IMR-90 (cell line): ENCODE results near the gene SLIT3. TPM values are rescaled to one million over a fixed set of nuclear protein-coding genes. Genes with fewer than 3 reads are reported as not detected.

ENCODE experiments used
- ATAC-seq: fragments of 200-7000 bp; cut with Tn5 transposase; 2 replicates; pipeline ENCODE4 v1.9.1; 2020; ENCODE audit warnings: low read depth, mild to moderate bottlenecking, moderate library complexity
- BruUV-seq: library from RNA; stranded (reverse); fragments of 400-500 nt; replicated peaks from 2 replicates; lab custom pipeline; 2021; lab: Mats Ljungman, UMichigan
- CTCF ChIA-PET: fragments of 300-600 bp; formaldehyde crosslinking; extraction: SDS; loops from one replicate; lab custom pipeline; 2021; ENCODE audit warnings: antibody characterized with exemption; lab: Yijun Ruan, JAX
- POLR2A ChIA-PET: fragments of 300-600 bp; sonication (Branson Sonifier 250); formaldehyde crosslinking; loops from one replicate; lab custom pipeline; 2022; ENCODE audit warnings: antibody characterized with exemption; ENCODE audit not compliant: unreplicated experiment; lab: Charles Lee
- DNase-seq: peaks from one replicate; pipeline ENCODE4 v3.0.0; 2013
- H2AFZ ChIP-seq: replicated peaks from 2 replicates; pipeline ENCODE3; 2013; ENCODE audit warnings: low read length, mild to moderate bottlenecking; ENCODE audit not compliant: poor library complexity
- H2AK5ac ChIP-seq: 2 replicates; pipeline ENCODE4 v1.6.1; 2013; ENCODE audit warnings: low read depth, low read length, inconsistent platforms
- H2AK9ac ChIP-seq: replicated peaks from 2 replicates; pipeline ENCODE3; 2013; ENCODE audit warnings: mild to moderate bottlenecking, low read depth, low read length, moderate library complexity; ENCODE audit not compliant: poor library complexity
- H2BK120ac ChIP-seq: 2 replicates; pipeline ENCODE4 v1.6.1; 2013; ENCODE audit warnings: low read depth, low read length, inconsistent platforms
- H2BK15ac ChIP-seq: 3 replicates; pipeline ENCODE4 v1.6.1; 2013; ENCODE audit warnings: low read depth, low read length, inconsistent platforms
- H2BK20ac ChIP-seq: 2 replicates; pipeline ENCODE4 v1.6.1; 2013; ENCODE audit warnings: low read depth, mild to moderate bottlenecking, inconsistent platforms, low read length, moderate library complexity
- H2BK5ac ChIP-seq: 2 replicates; pipeline ENCODE4 v1.6.1; 2013; ENCODE audit warnings: mild to moderate bottlenecking, low read depth, low read length, inconsistent platforms; ENCODE audit not compliant: poor library complexity, severe bottlenecking
- H3K14ac ChIP-seq: replicated peaks from 2 replicates; pipeline ENCODE4 v1.6.1; 2013; ENCODE audit warnings: low read depth, low read length, inconsistent platforms
- H3K18ac ChIP-seq: 2 replicates; pipeline ENCODE4 v1.6.1; 2013; ENCODE audit warnings: low read depth, low read length, control low read depth
- H3K23ac ChIP-seq: 2 replicates; pipeline ENCODE4 v1.6.1; 2013; ENCODE audit warnings: low read depth, low read length, inconsistent platforms
- H3K27ac ChIP-seq: 2 replicates; pipeline ENCODE4 v1.5.1; 2013; ENCODE audit warnings: mild to moderate bottlenecking, control low read depth, low read length; ENCODE audit not compliant: insufficient read depth
- H3K27me3 ChIP-seq: 2 replicates; pipeline ENCODE4 v1.6.1; 2013; ENCODE audit warnings: low read length; ENCODE audit not compliant: control insufficient read depth, insufficient read depth
- H3K36me3 ChIP-seq: 2 replicates; pipeline ENCODE4 v1.6.1; 2013; ENCODE audit warnings: low read length, mixed read lengths; ENCODE audit not compliant: control insufficient read depth, insufficient read depth
- H3K4ac ChIP-seq: 2 replicates; pipeline ENCODE4 v1.6.1; 2013; ENCODE audit warnings: low read depth, low read length, inconsistent platforms
- H3K4me1 ChIP-seq: 2 replicates; pipeline ENCODE4 v1.6.1; 2013; ENCODE audit warnings: low read length, mixed read lengths; ENCODE audit not compliant: control insufficient read depth, insufficient read depth
- H3K4me2 ChIP-seq: 2 replicates; pipeline ENCODE4 v1.6.1; 2013; ENCODE audit warnings: low read depth, mild to moderate bottlenecking, control low read depth, low read length, moderate library complexity
- H3K4me3 ChIP-seq: 2 replicates; pipeline ENCODE4 v1.5.1; 2013; ENCODE audit warnings: low read depth, mild to moderate bottlenecking, control low read depth, low read length, moderate library complexity; ENCODE audit not compliant: insufficient read depth
- H3K56ac ChIP-seq: 2 replicates; pipeline ENCODE4 v1.6.1; 2013; ENCODE audit warnings: low read length, inconsistent platforms; ENCODE audit not compliant: insufficient read depth; ENCODE audit errors: extremely low read depth
- H3K79me1 ChIP-seq, 2 experiments: 2 replicates each; pipeline ENCODE4 v1.6.1; 2013; ENCODE audit warnings: low read length in 2 of 2, inconsistent platforms in 1 of 2, low read depth in 1 of 2
- H3K9ac ChIP-seq: 2 replicates; pipeline ENCODE4 v1.6.1; 2013; ENCODE audit warnings: low read depth, low read length, control low read depth
- H3K9me1 ChIP-seq: 2 replicates; pipeline ENCODE4 v1.6.1; 2013; ENCODE audit warnings: low read length, inconsistent platforms; ENCODE audit not compliant: insufficient read depth
- H3K9me3 ChIP-seq: 2 replicates; pipeline ENCODE4 v1.6.1; 2013; ENCODE audit warnings: low read length; ENCODE audit not compliant: control insufficient read depth, insufficient read depth
- H4K20me1 ChIP-seq: 2 replicates; pipeline ENCODE4 v1.6.1; 2013; ENCODE audit warnings: low read length, inconsistent platforms; ENCODE audit not compliant: insufficient read depth
- H4K5ac ChIP-seq: 2 replicates; pipeline ENCODE4 v1.6.1; 2013; ENCODE audit warnings: mild to moderate bottlenecking, low read depth, low read length, control low read depth
- H4K8ac ChIP-seq, 2 experiments: 2 replicates each; pipeline ENCODE4 v1.6.1; 2013; ENCODE audit warnings: low read depth in 2 of 2, low read length in 2 of 2, control low read depth in 1 of 2, inconsistent platforms in 1 of 2
- H4K91ac ChIP-seq: 2 replicates; pipeline ENCODE4 v1.6.1; 2013; ENCODE audit warnings: low read depth, low read length, inconsistent platforms; ENCODE audit not compliant: insufficient read depth
- BHLHE40 ChIP-seq: fragments of 150-350 bp; IDR thresholded peaks from 2 replicates; pipeline ENCODE4 v1.6.1; 2016; ENCODE audit warnings: mild to moderate bottlenecking, low read depth, low read length
- CEBPB ChIP-seq: IDR thresholded peaks from 2 replicates; pipeline ENCODE4 v1.6.1; 2012; ENCODE audit warnings: low read depth, low read length, improper control_type of control experiment
- CHD1 ChIP-seq: IDR thresholded peaks from 2 replicates; pipeline ENCODE4 v1.6.1; 2012; ENCODE audit warnings: low read depth, low read length, improper control_type of control experiment
- FOS ChIP-seq: fragments of 150-350 bp; IDR thresholded peaks from 2 replicates; pipeline ENCODE4 v1.6.1; 2016; ENCODE audit warnings: low read depth, low read length
- MAFK ChIP-seq: IDR thresholded peaks from 2 replicates; pipeline ENCODE4 v1.6.1; 2012; ENCODE audit warnings: low read depth, low read length, improper control_type of control experiment
- MAZ ChIP-seq: IDR thresholded peaks from 2 replicates; pipeline ENCODE4 v1.6.1; 2012; ENCODE audit warnings: low read depth, mild to moderate bottlenecking, low read length, improper control_type of control experiment, moderate library complexity, borderline replicate concordance
- MXI1 ChIP-seq: IDR thresholded peaks from 2 replicates; pipeline ENCODE4 v1.6.1; 2012; ENCODE audit warnings: low read depth, mild to moderate bottlenecking, low read length, moderate library complexity, borderline replicate concordance
- NFE2L2 ChIP-seq: fragments of 150-350 bp; IDR thresholded peaks from 2 replicates; pipeline ENCODE4 v1.6.1; 2016; ENCODE audit warnings: low read depth, mild to moderate bottlenecking, low read length
- POLR2A ChIP-seq: IDR thresholded peaks from 2 replicates; pipeline ENCODE4 v1.6.1; 2012; ENCODE audit warnings: mild to moderate bottlenecking, low read depth, low read length
- RAD21 ChIP-seq: IDR thresholded peaks from 2 replicates; pipeline ENCODE4 v1.6.1; 2012; ENCODE audit warnings: low read length, improper control_type of control experiment
- RFX5 ChIP-seq: IDR thresholded peaks from 2 replicates; pipeline ENCODE4 v1.8.0; 2012; ENCODE audit warnings: low read depth, mild to moderate bottlenecking, low read length, moderate library complexity
- SMC3 ChIP-seq: fragments of 150-350 bp; IDR thresholded peaks from 2 replicates; pipeline ENCODE4 v1.6.1; 2016; ENCODE audit warnings: low read depth, mild to moderate bottlenecking, antibody characterized with exemption, low read length, moderate library complexity
- WGBS, 2 experiments: methylation state at CpG; one replicate each; pipeline versions ENCODE4 v1.1.5 to v1.1.7; 2013; ENCODE audit warnings: missing lambda C conversion rate in 2 of 2; ENCODE audit not compliant: insufficient read length in 1 of 2; ENCODE audit errors: extremely low coverage in 2 of 2; 5-methylcytosine and 5-hydroxymethylcytosine counted together
- dilution Hi-C: fragments of 300-500 bp; cut with HindIII; formaldehyde crosslinking; loops from one replicate; pipeline ENCODE4 v1.14.3; 2018; ENCODE audit warnings: low sequenced_read_pairs; ENCODE audit not compliant: unreplicated experiment
- in situ Hi-C: fragments of 300-500 bp; cut with MboI; formaldehyde crosslinking; loops from 3 replicates; pipeline ENCODE4 v1.14.3; 2019; ENCODE audit warnings: low sequenced_read_pairs, inconsistent platforms, mixed read lengths
- intact Hi-C: fragments of 100-400 bp; cut with micrococcal nuclease; formaldehyde crosslinking; loops from 2 replicates; pipeline ENCODE4 v1.10.0; 2022
- polyA plus RNA-seq, 3 experiments: library from polyadenylated mRNA; depleted of rRNA; stranded (reverse); fragments of >200 nt; gene quantifications; 2 replicates each; pipeline ENCODE4 v1.2.3, GENCODE V29; 2012; ENCODE audit warnings: low replicate concordance in 1 of 3
- total RNA-seq: library from RNA; depleted of rRNA; stranded (reverse); fragments of >200 nt; gene quantifications from 2 replicates; pipeline ENCODE4 v1.2.3, GENCODE V29; 2012
- TF ChIP-seq, protein P1 (sequence below): fragments of 150-350 bp; IDR thresholded peaks from 2 replicates; pipeline ENCODE4 v1.6.1; 2017; ENCODE audit warnings: mild to moderate bottlenecking, antibody characterized with exemption, low read length, low read depth
- TF ChIP-seq, protein P2 (sequence below): fragments of 150-350 bp; IDR thresholded peaks from 2 replicates; pipeline ENCODE4 v1.6.1; 2016; ENCODE audit warnings: low read depth, mild to moderate bottlenecking, low read length, moderate library complexity, borderline replicate concordance
- TF ChIP-seq, protein P3 (sequence below): conservative IDR thresholded peaks from 2 replicates; pipeline ENCODE4 v1.5.1; 2012; ENCODE audit warnings: mild to moderate bottlenecking, low read depth, low read length, improper control_type of control experiment

Gene SLIT3
- total and polyA plus RNA-seq, 2 of the 4 experiments (the other 2 are of a cell fraction), result 0.18 to 0.50 TPM

DNA sequence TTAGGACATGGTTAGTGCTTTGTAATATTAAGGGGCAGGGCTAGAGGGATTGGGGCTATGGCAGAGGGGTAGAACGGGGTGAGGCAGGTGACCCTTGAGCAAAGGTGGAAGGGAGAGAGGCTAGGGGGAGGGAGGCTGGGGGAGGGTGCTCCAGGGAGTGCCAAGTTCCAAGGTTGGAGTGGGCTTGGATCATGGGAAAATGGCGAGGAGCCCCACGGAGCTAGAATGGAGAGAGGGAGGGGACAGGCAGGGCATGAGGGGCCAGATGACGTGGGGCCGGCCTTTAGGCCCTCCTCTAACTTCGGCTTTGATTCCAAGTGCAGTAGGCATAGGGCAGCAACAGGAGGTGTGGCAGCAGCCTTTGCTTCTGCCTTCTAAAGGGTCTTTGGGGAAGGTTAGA is 550.0 kb downstream of the SLIT3 start:
- no peak overlapping the region for H3K9ac ChIP-seq
- H3K18ac ChIP-seq, result no peak overlapping the region
- H3K4ac ChIP-seq, result no peak overlapping the region
- DNase-seq (no peak), ATAC-seq (no peak)
- in situ Hi-C loops (no loop called here), intact Hi-C loops (no loop called here), dilution Hi-C loops (no loop called here)
- no peaks in the 10 kb centered on the region for H3K79me1 ChIP-seq
- no peaks in the 10 kb centered on the region for H3K36me3 ChIP-seq
- TF ChIP-seq, protein P1, sequence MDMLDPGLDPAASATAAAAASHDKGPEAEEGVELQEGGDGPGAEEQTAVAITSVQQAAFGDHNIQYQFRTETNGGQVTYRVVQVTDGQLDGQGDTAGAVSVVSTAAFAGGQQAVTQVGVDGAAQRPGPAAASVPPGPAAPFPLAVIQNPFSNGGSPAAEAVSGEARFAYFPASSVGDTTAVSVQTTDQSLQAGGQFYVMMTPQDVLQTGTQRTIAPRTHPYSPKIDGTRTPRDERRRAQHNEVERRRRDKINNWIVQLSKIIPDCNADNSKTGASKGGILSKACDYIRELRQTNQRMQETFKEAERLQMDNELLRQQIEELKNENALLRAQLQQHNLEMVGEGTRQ, result no peak
- TF ChIP-seq, protein P2, sequence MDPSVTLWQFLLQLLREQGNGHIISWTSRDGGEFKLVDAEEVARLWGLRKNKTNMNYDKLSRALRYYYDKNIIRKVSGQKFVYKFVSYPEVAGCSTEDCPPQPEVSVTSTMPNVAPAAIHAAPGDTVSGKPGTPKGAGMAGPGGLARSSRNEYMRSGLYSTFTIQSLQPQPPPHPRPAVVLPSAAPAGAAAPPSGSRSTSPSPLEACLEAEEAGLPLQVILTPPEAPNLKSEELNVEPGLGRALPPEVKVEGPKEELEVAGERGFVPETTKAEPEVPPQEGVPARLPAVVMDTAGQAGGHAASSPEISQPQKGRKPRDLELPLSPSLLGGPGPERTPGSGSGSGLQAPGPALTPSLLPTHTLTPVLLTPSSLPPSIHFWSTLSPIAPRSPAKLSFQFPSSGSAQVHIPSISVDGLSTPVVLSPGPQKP, result no peak
- TF ChIP-seq, protein P3, sequence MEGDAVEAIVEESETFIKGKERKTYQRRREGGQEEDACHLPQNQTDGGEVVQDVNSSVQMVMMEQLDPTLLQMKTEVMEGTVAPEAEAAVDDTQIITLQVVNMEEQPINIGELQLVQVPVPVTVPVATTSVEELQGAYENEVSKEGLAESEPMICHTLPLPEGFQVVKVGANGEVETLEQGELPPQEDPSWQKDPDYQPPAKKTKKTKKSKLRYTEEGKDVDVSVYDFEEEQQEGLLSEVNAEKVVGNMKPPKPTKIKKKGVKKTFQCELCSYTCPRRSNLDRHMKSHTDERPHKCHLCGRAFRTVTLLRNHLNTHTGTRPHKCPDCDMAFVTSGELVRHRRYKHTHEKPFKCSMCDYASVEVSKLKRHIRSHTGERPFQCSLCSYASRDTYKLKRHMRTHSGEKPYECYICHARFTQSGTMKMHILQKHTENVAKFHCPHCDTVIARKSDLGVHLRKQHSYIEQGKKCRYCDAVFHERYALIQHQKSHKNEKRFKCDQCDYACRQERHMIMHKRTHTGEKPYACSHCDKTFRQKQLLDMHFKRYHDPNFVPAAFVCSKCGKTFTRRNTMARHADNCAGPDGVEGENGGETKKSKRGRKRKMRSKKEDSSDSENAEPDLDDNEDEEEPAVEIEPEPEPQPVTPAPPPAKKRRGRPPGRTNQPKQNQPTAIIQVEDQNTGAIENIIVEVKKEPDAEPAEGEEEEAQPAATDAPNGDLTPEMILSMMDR, result no peak
- no peak for TF ChIP-seq CHD1
- no peak for TF ChIP-seq NFE2L2
- TF ChIP-seq RAD21, result no peak
- no peak for TF ChIP-seq MXI1
- no peak for TF ChIP-seq RFX5
- TF ChIP-seq SMC3, result no peak
- TF ChIP-seq CEBPB, result no peak
- no peak for TF ChIP-seq FOS
- TF ChIP-seq BHLHE40, result no peak
- no peak for TF ChIP-seq POLR2A
- TF ChIP-seq MAFK, result no peak
- no peak for TF ChIP-seq MAZ
- 0% methylated on average over 1 of the region's 6 CpGs; no CpG with 5 or more reads in 1 of the 2 experiments for WGBS, 2 experiments
- H2AK9ac ChIP-seq, result no peak overlapping the region
- no peaks in the 10 kb centered on the region for H3K9me3 ChIP-seq
- no peak overlapping the region for H3K27ac ChIP-seq
- H3K4me2 ChIP-seq, result no peak overlapping the region
- no peaks in the 10 kb centered on the region; the same call in 1 of the 2 replicates for H3K9me1 ChIP-seq
- no peak overlapping the region for H3K23ac ChIP-seq
- H4K91ac ChIP-seq, result no peak overlapping the region
- no peak overlapping the region for H3K56ac ChIP-seq
- H2BK120ac ChIP-seq, result no peak overlapping the region
- H4K5ac ChIP-seq, result no peak overlapping the region
- H3K27me3 ChIP-seq, result no peaks in the 10 kb centered on the region
- H2BK20ac ChIP-seq, result no peak overlapping the region
- H4K20me1 ChIP-seq, result no peaks in the 10 kb centered on the region
- H2BK5ac ChIP-seq, result no peak overlapping the region
- no peak overlapping the region for H4K8ac ChIP-seq
- CTCF ChIA-PET, result interaction anchor here (0.6 kb wide), 1 partner anchor 37 kb away, joined by 4 read pairs; no protein-coding TSS in a partner anchor
- no peaks in the 10 kb centered on the region for H3K4me1 ChIP-seq
- H2AK5ac ChIP-seq, result no peak overlapping the region
- no peak overlapping the region for H3K14ac ChIP-seq
- no TSS peak for BruUV-seq
- no peak overlapping the region for H2AFZ ChIP-seq
- POLR2A ChIA-PET, result no interaction called here
- H3K4me3 ChIP-seq, result no peak overlapping the region
- H2BK15ac ChIP-seq, result no peak overlapping the region
